ENCODE measurements around the gene KCNB1. TPM values are rescaled to one million over a fixed set of nuclear protein-coding genes. Genes with fewer than 3 reads are reported as not detected.

The KCNB1 gene
- total and polyA plus RNA-seq, 2 experiments from 2014 or later, result 0.11 to 0.13 TPM

DNA sequence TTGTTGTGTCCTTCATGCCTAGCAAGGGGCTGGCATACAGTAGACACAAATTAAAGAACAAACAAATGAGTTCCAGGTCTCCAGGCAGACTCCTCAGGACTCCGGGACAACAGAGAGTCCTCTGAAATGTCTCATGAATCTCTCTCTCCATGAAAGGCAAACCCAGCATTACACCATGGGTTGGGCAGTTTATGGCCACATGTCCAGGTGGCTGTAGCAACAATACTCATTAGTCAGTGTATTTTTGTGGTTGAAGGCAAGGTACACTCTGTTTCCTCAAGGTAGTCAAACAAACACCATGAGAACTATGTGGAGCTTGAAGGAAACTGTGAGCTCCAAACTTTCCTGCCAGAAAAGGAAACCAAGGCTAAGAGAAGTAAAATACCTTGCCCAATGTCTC, 62.2 kb downstream of the KCNB1 start:
- H3K4me1 ChIP-seq (ENCODE audit: insufficient read depth), result no peaks in the 10 kb centered on the region
- no peak overlapping the region for H3K9ac ChIP-seq
- WGBS, 2 experiments (ENCODE audit: low coverage in 1 of 2, low lambda C conversion rate in 2 of 2, missing lambda C conversion rate in 2 of 2), result 86 to 91% methylated on average over 1 of the region's 1 CpG
- H3K27ac ChIP-seq, result no peak overlapping the region
- H3K4me3 ChIP-seq, result no peak overlapping the region
- H3K4me2 ChIP-seq (ENCODE audit: unreplicated experiment), result no peak overlapping the region
- no peak overlapping the region for H2AFZ ChIP-seq
- no peaks in the 10 kb centered on the region for H3K36me3 ChIP-seq (ENCODE audit: low read depth)
- H3K9me3 ChIP-seq (ENCODE audit: low read depth), result no peaks in the 10 kb centered on the region
- H3K79me2 ChIP-seq (ENCODE audit: insufficient read depth), result no peaks in the 10 kb centered on the region
- no peaks in the 10 kb centered on the region for H3F3A ChIP-seq (ENCODE audit: insufficient read depth)
- no peak for DNase-seq
- no peaks in the 10 kb centered on the region for H4K20me1 ChIP-seq (ENCODE audit: insufficient read depth)
- no peaks in the 10 kb centered on the region; the same call in none of the 2 replicates for H3K27me3 ChIP-seq (replicated peaks; ENCODE audit: insufficient read depth)
- in situ Hi-C loops (cut with MboI), result no loop called here
- H3K9me2 ChIP-seq (ENCODE audit: insufficient read depth), result no peaks in the 10 kb centered on the region
- TF ChIP-seq EZH2phosphoT487 (IDR thresholded peaks at IDR 0.05; ENCODE audit: insufficient read depth, low read depth), result no peak
- TF ChIP-seq EZH2 (IDR thresholded peaks at IDR 0.05; ENCODE audit: insufficient read depth, poor library complexity, severe bottlenecking), result no peak

- H3K9ac ChIP-seq, result no peak overlapping the region
- no peak overlapping the region for H3K4me3 ChIP-seq
- H3K9me2 ChIP-seq (ENCODE audit: insufficient read depth), result no peaks in the 10 kb centered on the region
- no peaks in the 10 kb centered on the region for H3K4me1 ChIP-seq (ENCODE audit: insufficient read depth)
- no peak for DNase-seq
- H3K79me2 ChIP-seq (ENCODE audit: insufficient read depth), result no peaks in the 10 kb centered on the region
- TF ChIP-seq EZH2 (IDR thresholded peaks at IDR 0.05; ENCODE audit: insufficient read depth, poor library complexity, severe bottlenecking) (no peak), EZH2phosphoT487 (IDR thresholded peaks at IDR 0.05; ENCODE audit: insufficient read depth, low read depth) (no peak)
- WGBS, 2 experiments (ENCODE audit: low coverage in 1 of 2, low lambda C conversion rate in 2 of 2, missing lambda C conversion rate in 2 of 2), result 42 to 50% methylated on average over 1 of the region's 1 CpG
- no peaks in the 10 kb centered on the region; the same call in none of the 2 replicates for H3K27me3 ChIP-seq (replicated peaks; ENCODE audit: insufficient read depth)
- in situ Hi-C loops (cut with MboI), result no loop called here
- no peaks in the 10 kb centered on the region for H3F3A ChIP-seq (ENCODE audit: insufficient read depth)
- no peaks in the 10 kb centered on the region for H3K9me3 ChIP-seq (ENCODE audit: low read depth)
- no peaks in the 10 kb centered on the region for H3K36me3 ChIP-seq (ENCODE audit: low read depth)
- H4K20me1 ChIP-seq (ENCODE audit: insufficient read depth), result no peaks in the 10 kb centered on the region
- no peak overlapping the region for H3K27ac ChIP-seq
- H2AFZ ChIP-seq, result no peak overlapping the region
- H3K4me2 ChIP-seq (ENCODE audit: unreplicated experiment), result no peak overlapping the region
Measured at GRCh38 chr20:49419785-49420184, 62.7 kb downstream of the KCNB1 start.

- Histone ChIP-seq H3K4me3 (no peak overlapping the region), H3K36me3 (ENCODE audit: low read depth) (no peaks in the 10 kb centered on the region), H3K4me2 (ENCODE audit: unreplicated experiment) (no peak overlapping the region), H4K20me1 (ENCODE audit: insufficient read depth) (no peaks in the 10 kb centered on the region), H3K79me2 (ENCODE audit: insufficient read depth) (no peaks in the 10 kb centered on the region), H2AFZ (no peak overlapping the region), H3K9ac (no peak overlapping the region), H3K9me3 (ENCODE audit: low read depth) (no peaks in the 10 kb centered on the region), H3F3A (ENCODE audit: insufficient read depth) (no peaks in the 10 kb centered on the region), H3K27me3 (replicated peaks; ENCODE audit: insufficient read depth) (peaks cover 5% of the 10 kb centered on the region), H3K4me1 (ENCODE audit: insufficient read depth) (no peaks in the 10 kb centered on the region), H3K27ac (no peak overlapping the region), H3K9me2 (ENCODE audit: insufficient read depth) (no peaks in the 10 kb centered on the region)
- no peak for DNase-seq
- WGBS, 2 experiments (ENCODE audit: low coverage in 1 of 2, low lambda C conversion rate in 2 of 2, missing lambda C conversion rate in 2 of 2), result 68 to 79% methylated on average over 7 of the region's 7 CpGs
- in situ Hi-C loops (cut with MboI), result no loop called here
- TF ChIP-seq EZH2phosphoT487 (IDR thresholded peaks at IDR 0.05; ENCODE audit: insufficient read depth, low read depth) (no peak), EZH2 (IDR thresholded peaks at IDR 0.05; ENCODE audit: insufficient read depth, poor library complexity, severe bottlenecking) (no peak)
Measured at GRCh38 chr20:49418809-49419208, 63.7 kb downstream of the KCNB1 start.

DNA sequence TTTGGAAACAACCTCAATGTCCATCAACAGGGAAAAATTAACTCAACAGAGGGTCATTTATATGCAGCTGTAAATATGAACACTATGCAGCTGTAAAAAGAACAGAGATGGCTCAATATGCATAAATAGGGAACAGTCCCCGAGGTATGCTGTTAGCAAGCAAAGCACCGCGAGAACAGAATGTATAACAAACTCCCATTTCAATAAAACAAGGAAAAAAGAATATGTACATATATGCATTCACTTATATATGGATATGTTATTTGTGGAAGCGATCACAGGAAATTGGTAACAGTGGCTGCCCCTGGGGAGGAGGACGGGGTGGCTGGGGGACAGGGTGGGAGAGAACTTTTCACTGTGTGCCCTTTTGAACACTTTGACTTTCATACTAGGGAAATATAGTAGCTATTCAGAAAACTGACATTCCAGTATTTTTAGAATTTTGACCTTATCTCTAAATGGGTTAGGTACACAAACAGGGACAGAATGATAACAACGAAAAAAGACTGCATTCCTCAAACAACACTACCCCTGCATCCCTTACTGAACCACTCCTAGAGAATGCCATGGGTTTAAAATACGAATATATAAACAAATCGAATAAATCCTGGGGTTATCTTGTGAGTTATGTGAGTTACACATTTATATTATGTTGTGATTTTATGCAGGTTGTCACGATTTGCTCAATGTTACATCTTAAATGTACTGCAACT, 64.5 kb downstream of the KCNB1 start:
- H3K9me3 ChIP-seq (ENCODE audit: low read depth), result no peaks in the 10 kb centered on the region
- no peak for TF ChIP-seq EZH2phosphoT487 (IDR thresholded peaks at IDR 0.05; ENCODE audit: insufficient read depth, low read depth)
- TF ChIP-seq EZH2 (IDR thresholded peaks at IDR 0.05; ENCODE audit: insufficient read depth, poor library complexity, severe bottlenecking), result no peak
- H2AFZ ChIP-seq, result no peak overlapping the region
- H3K4me1 ChIP-seq (ENCODE audit: insufficient read depth), result no peaks in the 10 kb centered on the region
- no peak overlapping the region for H3K9ac ChIP-seq
- H3K79me2 ChIP-seq (ENCODE audit: insufficient read depth), result no peaks in the 10 kb centered on the region
- in situ Hi-C loops (cut with MboI), result no loop called here
- H3K9me2 ChIP-seq (ENCODE audit: insufficient read depth), result no peaks in the 10 kb centered on the region
- peaks cover 13% of the 10 kb centered on the region; the same call in 1 of the 2 replicates for H3K27me3 ChIP-seq (replicated peaks; ENCODE audit: insufficient read depth)
- H4K20me1 ChIP-seq (ENCODE audit: insufficient read depth), result no peaks in the 10 kb centered on the region
- H3K36me3 ChIP-seq (ENCODE audit: low read depth), result no peaks in the 10 kb centered on the region
- no peak overlapping the region for H3K4me2 ChIP-seq (ENCODE audit: unreplicated experiment)
- DNase-seq, result no peak
- no peaks in the 10 kb centered on the region for H3F3A ChIP-seq (ENCODE audit: insufficient read depth)
- 79 to 83% methylated on average over 9 of the region's 9 CpGs for WGBS, 2 experiments (ENCODE audit: low coverage in 1 of 2, low lambda C conversion rate in 2 of 2, missing lambda C conversion rate in 2 of 2)
- no peak overlapping the region for H3K27ac ChIP-seq
- H3K4me3 ChIP-seq, result no peak overlapping the region
